Measurements from ENCODE around the gene FUBP1.

DNA sequence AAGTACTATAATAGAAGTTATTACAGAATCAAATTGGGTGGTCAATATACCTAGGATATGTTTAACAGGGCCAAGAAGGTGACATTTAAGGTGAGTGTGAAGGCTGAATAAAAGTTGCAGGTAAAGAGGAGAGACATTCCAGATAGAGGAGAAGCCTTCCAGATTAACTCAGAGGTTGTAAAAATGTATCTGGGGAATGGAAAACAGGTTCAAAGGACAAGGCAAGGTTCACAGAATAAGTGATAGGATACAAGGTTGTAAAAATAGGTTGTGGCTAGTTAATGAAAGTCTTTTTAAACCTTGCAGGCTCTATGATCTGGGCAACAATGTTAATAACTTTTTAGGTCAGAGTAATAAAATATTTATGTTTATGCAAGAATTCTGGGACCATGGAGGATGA, 40.2 kb downstream of the FUBP1 start:
- TF ChIP-seq, protein P1, sequence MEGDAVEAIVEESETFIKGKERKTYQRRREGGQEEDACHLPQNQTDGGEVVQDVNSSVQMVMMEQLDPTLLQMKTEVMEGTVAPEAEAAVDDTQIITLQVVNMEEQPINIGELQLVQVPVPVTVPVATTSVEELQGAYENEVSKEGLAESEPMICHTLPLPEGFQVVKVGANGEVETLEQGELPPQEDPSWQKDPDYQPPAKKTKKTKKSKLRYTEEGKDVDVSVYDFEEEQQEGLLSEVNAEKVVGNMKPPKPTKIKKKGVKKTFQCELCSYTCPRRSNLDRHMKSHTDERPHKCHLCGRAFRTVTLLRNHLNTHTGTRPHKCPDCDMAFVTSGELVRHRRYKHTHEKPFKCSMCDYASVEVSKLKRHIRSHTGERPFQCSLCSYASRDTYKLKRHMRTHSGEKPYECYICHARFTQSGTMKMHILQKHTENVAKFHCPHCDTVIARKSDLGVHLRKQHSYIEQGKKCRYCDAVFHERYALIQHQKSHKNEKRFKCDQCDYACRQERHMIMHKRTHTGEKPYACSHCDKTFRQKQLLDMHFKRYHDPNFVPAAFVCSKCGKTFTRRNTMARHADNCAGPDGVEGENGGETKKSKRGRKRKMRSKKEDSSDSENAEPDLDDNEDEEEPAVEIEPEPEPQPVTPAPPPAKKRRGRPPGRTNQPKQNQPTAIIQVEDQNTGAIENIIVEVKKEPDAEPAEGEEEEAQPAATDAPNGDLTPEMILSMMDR (IDR thresholded peaks at IDR 0.05): no peak
- TF ChIP-seq EP300 (IDR thresholded peaks at IDR 0.05): no peak
- TF ChIP-seq POLR2AphosphoS5 (IDR thresholded peaks at IDR 0.05): no peak
- TF ChIP-seq POLR2A (IDR thresholded peaks at IDR 0.05): no peak

All from upper lobe of left lung (tissue), 4 donors.